SU-DHL-6 (cell line): ENCODE measurements around the gene CLIC5.

Experiments used
- EZH2phosphoT487 ChIP-seq: fragments of 200-600 bp; sonication (generic), shearing (Covaris generic); conservative IDR thresholded peaks from 2 replicates; pipeline ENCODE4 v1.6.1; 2018; ENCODE audit warnings: mild to moderate bottlenecking, antibody characterized with exemption, low read length, moderate library complexity, mixed read lengths
- TF ChIP-seq, protein P1 (sequence below): fragments of 200-600 bp; sonication (generic); IDR thresholded peaks from one replicate; pipeline ENCODE4 v1.5.1; 2017; ENCODE audit warnings: antibody characterized with exemption, mild to moderate bottlenecking, low read length, moderate library complexity; ENCODE audit not compliant: insufficient read depth, poor library complexity, severe bottlenecking

DNA sequence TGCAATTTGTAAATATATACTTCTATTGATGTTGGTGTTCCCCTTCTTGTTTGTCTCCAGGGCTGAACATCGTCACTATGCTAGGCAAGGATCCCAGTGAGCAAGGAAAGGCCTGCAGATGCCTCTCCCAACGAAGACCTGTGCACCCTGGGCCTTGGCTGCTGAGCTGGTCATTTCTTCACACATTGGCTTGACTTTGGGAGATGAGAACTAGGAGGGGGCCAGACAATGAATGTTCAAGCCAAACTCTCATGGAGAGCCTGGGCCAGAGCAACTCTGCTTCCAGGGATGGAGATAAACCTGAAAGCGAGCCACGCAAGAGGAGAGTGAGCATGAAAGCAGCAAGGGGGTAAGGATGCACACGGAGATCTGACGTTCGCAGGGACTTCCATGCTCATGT lies 104.0 kb downstream of the CLIC5 start:
- TF ChIP-seq, protein P1, sequence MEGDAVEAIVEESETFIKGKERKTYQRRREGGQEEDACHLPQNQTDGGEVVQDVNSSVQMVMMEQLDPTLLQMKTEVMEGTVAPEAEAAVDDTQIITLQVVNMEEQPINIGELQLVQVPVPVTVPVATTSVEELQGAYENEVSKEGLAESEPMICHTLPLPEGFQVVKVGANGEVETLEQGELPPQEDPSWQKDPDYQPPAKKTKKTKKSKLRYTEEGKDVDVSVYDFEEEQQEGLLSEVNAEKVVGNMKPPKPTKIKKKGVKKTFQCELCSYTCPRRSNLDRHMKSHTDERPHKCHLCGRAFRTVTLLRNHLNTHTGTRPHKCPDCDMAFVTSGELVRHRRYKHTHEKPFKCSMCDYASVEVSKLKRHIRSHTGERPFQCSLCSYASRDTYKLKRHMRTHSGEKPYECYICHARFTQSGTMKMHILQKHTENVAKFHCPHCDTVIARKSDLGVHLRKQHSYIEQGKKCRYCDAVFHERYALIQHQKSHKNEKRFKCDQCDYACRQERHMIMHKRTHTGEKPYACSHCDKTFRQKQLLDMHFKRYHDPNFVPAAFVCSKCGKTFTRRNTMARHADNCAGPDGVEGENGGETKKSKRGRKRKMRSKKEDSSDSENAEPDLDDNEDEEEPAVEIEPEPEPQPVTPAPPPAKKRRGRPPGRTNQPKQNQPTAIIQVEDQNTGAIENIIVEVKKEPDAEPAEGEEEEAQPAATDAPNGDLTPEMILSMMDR: no peak
- no peak for TF ChIP-seq EZH2phosphoT487
